Testis (tissue), 3 donors: ENCODE results near the gene ZDHHC19. TPM values are rescaled to one million over a fixed set of nuclear protein-coding genes. Genes with fewer than 3 reads are reported as not detected.

ENCODE experiments used
- DNase-seq: peaks from one replicate; pipeline ENCODE4 v3.0.0-alpha.2; 2019
- H3K27ac ChIP-seq, 2 donors: fragments of 200-600 bp; sonication (generic); one replicate each; pipeline ENCODE4 v1.5.1; 2019
- H3K27me3 ChIP-seq: fragments of 200-600 bp; sonication (generic); one replicate; pipeline ENCODE4 v1.5.1; 2019
- H3K36me3 ChIP-seq: fragments of 200-600 bp; sonication (generic); one replicate; pipeline ENCODE4 v1.5.1; 2017; ENCODE audit warnings: low read depth; ENCODE audit errors: missing control alignments
- H3K4me1 ChIP-seq: fragments of 200-600 bp; sonication (generic); one replicate; pipeline ENCODE4 v1.5.1; 2019
- H3K4me3 ChIP-seq, 2 donors: fragments of 200-600 bp; sonication (generic); one replicate each; pipeline ENCODE4 v1.5.1; 2017 to 2019
- H3K9me3 ChIP-seq: fragments of 200-600 bp; sonication (generic); one replicate; pipeline ENCODE4 v1.5.1; 2017
- CTCF ChIP-seq, 3 experiments: fragments of 450-650 bp in 2 of 3; fragments of 200-600 bp in 1 of 3; sonication (generic) in 1 of 3; IDR thresholded peaks; one replicate each; pipeline ENCODE4 v1.5.1; 2016 to 2019; ENCODE audit warnings: antibody characterized with exemption in 3 of 3, mild to moderate bottlenecking in 2 of 3, moderate library complexity in 1 of 3
- POLR2A ChIP-seq: fragments of 450-650 bp; IDR thresholded peaks from one replicate; pipeline ENCODE4 v1.6.1; 2017; ENCODE audit warnings: antibody characterized with exemption, mild to moderate bottlenecking, moderate library complexity
- WGBS, 2 donors: methylation state at CpG; one replicate each; pipeline ENCODE4 v1.1.5; 2018; 5-methylcytosine and 5-hydroxymethylcytosine counted together
- intact Hi-C: fragments of 100-400 bp; cut with DNase I; formaldehyde crosslinking; loops from one replicate; pipeline ENCODE4 v1.15.1; 2023; ENCODE audit warnings: low total_unique reads
- polyA plus RNA-seq: library from polyadenylated mRNA; stranded (reverse); fragments of 350-450 nt; fragmentation: Illumina TruSeq; extraction: RNeasy Lipid Tissue Mini Kit (QIAGEN cat#74804); gene quantifications from one replicate; pipeline ENCODE4 v1.2.3, GENCODE V29; 2014; ENCODE audit warnings: low read depth, low replicate concordance; ENCODE audit not compliant: insufficient read depth
- total RNA-seq, 2 donors: library from RNA; depleted of rRNA; stranded (reverse); fragments of >200 nt; gene quantifications; one replicate each; pipeline ENCODE4 v1.2.3, GENCODE V29; 2016

ZDHHC19 gene
- total and polyA plus RNA-seq, 3 donors from 2014 or later = 12.7 to 112 (median 55.0) TPM

GRCh38 chr3:196220587-196220986, 9.4 kb upstream of the ZDHHC19 start:
- 83 to 90% methylated on average over 10 of the region's 10 CpGs for WGBS, 2 donors
- Histone ChIP-seq H3K27ac (peak overlapping the region; percentile 87 to 88), H3K27me3 (no peaks in the 10 kb centered on the region), H3K36me3 (no peaks in the 10 kb centered on the region), H3K4me1 (peaks cover 45% of the 10 kb centered on the region), H3K9me3 (no peaks in the 10 kb centered on the region), H3K4me3 (no peak overlapping the region)
- no peak for TF ChIP-seq CTCF (IDR thresholded peaks at IDR 0.05)
- no peak for TF ChIP-seq POLR2A
- no peak for DNase-seq
- intact Hi-C loops = no loop called here

- TF ChIP-seq CTCF (IDR thresholded peaks at IDR 0.05) (no peak), POLR2A (no peak)
- no peaks in the 10 kb centered on the region for H3K36me3 ChIP-seq
- intact Hi-C loops = no loop called here
- DNase-seq = no peak
- H3K27ac ChIP-seq = peak overlapping the region; percentile 87 to 88
- H3K9me3 ChIP-seq = no peaks in the 10 kb centered on the region
- no peak overlapping the region for H3K4me3 ChIP-seq
- H3K27me3 ChIP-seq = no peaks in the 10 kb centered on the region
- 56 to 62% methylated on average over 15 to 19 of the region's 19 CpGs for WGBS, 2 donors
- peaks cover 51% of the 10 kb centered on the region for H3K4me1 ChIP-seq
Measured at GRCh38 chr3:196219970-196220311, 8.7 kb upstream of the ZDHHC19 start.

GRCh38 chr3:196219194-196219969, 8.2 kb upstream of the ZDHHC19 start:
- H3K36me3 ChIP-seq = no peaks in the 10 kb centered on the region
- peak; percentile 91 for DNase-seq
- peaks cover 57% of the 10 kb centered on the region for H3K4me1 ChIP-seq
- no peak for TF ChIP-seq POLR2A
- TF ChIP-seq CTCF (IDR thresholded peaks at IDR 0.05) = no peak
- no peak overlapping the region for H3K4me3 ChIP-seq
- peak overlapping the region; percentile 87 to 88 for H3K27ac ChIP-seq
- intact Hi-C loops = no loop called here
- no peaks in the 10 kb centered on the region for H3K27me3 ChIP-seq
- 24 to 27% methylated on average over 13 to 19 of the region's 19 CpGs for WGBS, 2 donors
- no peaks in the 10 kb centered on the region for H3K9me3 ChIP-seq

GRCh38 chr3:196218155-196218712, 7.0 kb upstream of the ZDHHC19 start:
- no peaks in the 10 kb centered on the region for H3K9me3 ChIP-seq
- WGBS, 2 donors = 83 to 92% methylated on average over 10 to 13 of the region's 13 CpGs
- DNase-seq = no peak
- H3K36me3 ChIP-seq = no peaks in the 10 kb centered on the region
- H3K4me1 ChIP-seq = peaks cover 61% of the 10 kb centered on the region
- H3K27ac ChIP-seq = peak overlapping the region in 1 of 2 donors; percentile 88
- no peaks in the 10 kb centered on the region for H3K27me3 ChIP-seq
- intact Hi-C loops = no loop called here
- no peak for TF ChIP-seq POLR2A
- TF ChIP-seq CTCF (IDR thresholded peaks at IDR 0.05) = no peak
- H3K4me3 ChIP-seq = no peak overlapping the region
